ENCODE results near the gene CDK14.

Gene CDK14

DNA sequence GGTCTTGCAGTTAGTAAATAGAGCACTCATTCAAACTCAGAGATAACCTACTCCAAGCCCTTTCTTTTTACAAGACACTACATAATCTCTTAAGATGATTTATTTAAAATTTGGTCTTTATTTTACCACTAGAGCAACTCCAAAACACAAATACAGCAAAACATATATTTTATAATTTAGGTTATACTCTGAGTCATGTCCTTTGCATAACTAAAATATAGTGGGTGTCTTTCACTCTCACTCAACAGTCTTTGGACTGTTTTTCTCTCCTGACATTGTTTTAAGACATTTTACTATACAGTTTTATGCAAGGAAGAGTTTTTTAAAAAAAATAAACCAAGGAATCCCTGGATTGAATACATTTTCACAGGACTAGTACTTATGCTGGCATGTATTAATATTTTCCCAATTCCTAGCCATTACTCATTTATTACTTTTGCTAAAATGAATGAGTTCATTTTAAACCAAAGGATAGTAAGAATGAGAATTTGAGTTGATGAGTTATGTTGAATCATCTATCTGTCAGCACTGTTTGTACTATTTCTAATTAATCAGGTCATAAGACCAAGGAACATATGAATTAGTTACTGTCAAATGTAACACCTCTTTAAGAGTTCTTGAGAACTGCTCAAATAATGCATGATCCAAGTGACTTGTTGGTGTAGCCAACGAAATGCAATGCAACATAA, 365.1 kb downstream of the CDK14 start:
- Histone ChIP-seq H3K36me3 (ENCODE audit: insufficient read depth, low read length) (no peaks in the 10 kb centered on the region), H3K9ac (ENCODE audit: low read depth, low read length) (no peak overlapping the region), H3K4me1 (ENCODE audit: insufficient read depth, low read length) (no peaks in the 10 kb centered on the region), H3K9me3 (ENCODE audit: insufficient read depth, low read length, severe bottlenecking) (no peaks in the 10 kb centered on the region), H3K4me3 (ENCODE audit: low read depth in 1 of 2, low read length in 2 of 2) (no peak overlapping the region), H4K20me1 (ENCODE audit: insufficient read depth, low read length) (no peaks in the 10 kb centered on the region), H3K4me2 (ENCODE audit: insufficient read depth, low read length) (no peak overlapping the region), H3K79me2 (ENCODE audit: insufficient read depth, low read length) (no peaks in the 10 kb centered on the region), H3K27ac (ENCODE audit: low read length) (no peak overlapping the region), H2AFZ (ENCODE audit: low read depth, low read length) (no peak overlapping the region), H3K27me3 (ENCODE audit: insufficient read depth, low read length, poor library complexity) (no peaks in the 10 kb centered on the region)
- no peak for DNase-seq
- no peak for ATAC-seq (ENCODE audit: insufficient read depth, low read depth)
- no peak for TF ChIP-seq EZH2 (IDR thresholded peaks at IDR 0.05; ENCODE audit: borderline replicate concordance, low read depth, low read length, severe bottlenecking)
- TF ChIP-seq, protein P1, sequence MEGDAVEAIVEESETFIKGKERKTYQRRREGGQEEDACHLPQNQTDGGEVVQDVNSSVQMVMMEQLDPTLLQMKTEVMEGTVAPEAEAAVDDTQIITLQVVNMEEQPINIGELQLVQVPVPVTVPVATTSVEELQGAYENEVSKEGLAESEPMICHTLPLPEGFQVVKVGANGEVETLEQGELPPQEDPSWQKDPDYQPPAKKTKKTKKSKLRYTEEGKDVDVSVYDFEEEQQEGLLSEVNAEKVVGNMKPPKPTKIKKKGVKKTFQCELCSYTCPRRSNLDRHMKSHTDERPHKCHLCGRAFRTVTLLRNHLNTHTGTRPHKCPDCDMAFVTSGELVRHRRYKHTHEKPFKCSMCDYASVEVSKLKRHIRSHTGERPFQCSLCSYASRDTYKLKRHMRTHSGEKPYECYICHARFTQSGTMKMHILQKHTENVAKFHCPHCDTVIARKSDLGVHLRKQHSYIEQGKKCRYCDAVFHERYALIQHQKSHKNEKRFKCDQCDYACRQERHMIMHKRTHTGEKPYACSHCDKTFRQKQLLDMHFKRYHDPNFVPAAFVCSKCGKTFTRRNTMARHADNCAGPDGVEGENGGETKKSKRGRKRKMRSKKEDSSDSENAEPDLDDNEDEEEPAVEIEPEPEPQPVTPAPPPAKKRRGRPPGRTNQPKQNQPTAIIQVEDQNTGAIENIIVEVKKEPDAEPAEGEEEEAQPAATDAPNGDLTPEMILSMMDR (IDR thresholded peaks at IDR 0.05; ENCODE audit: borderline replicate concordance, extremely low read depth, low read length, poor library complexity, severe bottlenecking), result no peak

DNA sequence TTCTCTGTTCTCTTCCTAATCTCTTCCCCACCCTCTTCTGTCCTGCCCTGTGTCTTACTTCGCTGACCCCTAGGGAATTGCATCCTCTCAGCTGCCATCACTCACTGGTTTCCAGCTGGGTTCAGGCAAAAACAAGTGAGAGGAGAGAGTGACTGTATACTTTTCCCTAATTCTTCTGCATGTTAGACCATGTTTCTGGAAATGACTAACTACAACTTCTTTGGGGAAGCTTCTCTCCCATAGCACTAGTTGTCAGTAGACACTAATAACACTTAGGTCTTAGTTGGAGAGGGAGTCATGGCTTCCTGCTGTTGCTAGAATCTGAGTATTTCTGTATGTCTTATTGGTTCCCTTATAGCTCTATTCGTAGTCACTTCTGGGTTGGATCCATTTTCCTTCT, 369.1 kb downstream of the CDK14 start:
- ATAC-seq (ENCODE audit: insufficient read depth, low read depth), result no peak
- Histone ChIP-seq H3K4me2 (ENCODE audit: insufficient read depth, low read length) (no peak overlapping the region), H3K9me3 (ENCODE audit: insufficient read depth, low read length, severe bottlenecking) (no peaks in the 10 kb centered on the region), H3K36me3 (ENCODE audit: insufficient read depth, low read length) (no peaks in the 10 kb centered on the region), H3K4me3 (ENCODE audit: low read depth in 1 of 2, low read length in 2 of 2) (no peak overlapping the region), H3K27ac (ENCODE audit: low read length) (no peak overlapping the region), H4K20me1 (ENCODE audit: insufficient read depth, low read length) (no peaks in the 10 kb centered on the region), H3K27me3 (ENCODE audit: insufficient read depth, low read length, poor library complexity) (no peaks in the 10 kb centered on the region), H3K9ac (ENCODE audit: low read depth, low read length) (no peak overlapping the region), H2AFZ (ENCODE audit: low read depth, low read length) (no peak overlapping the region), H3K79me2 (ENCODE audit: insufficient read depth, low read length) (no peaks in the 10 kb centered on the region), H3K4me1 (ENCODE audit: insufficient read depth, low read length) (no peaks in the 10 kb centered on the region)
- DNase-seq, result no peak
- TF ChIP-seq, protein P1 (IDR thresholded peaks at IDR 0.05; ENCODE audit: borderline replicate concordance, extremely low read depth, low read length, poor library complexity, severe bottlenecking), result no peak
- TF ChIP-seq EZH2 (IDR thresholded peaks at IDR 0.05; ENCODE audit: borderline replicate concordance, low read depth, low read length, severe bottlenecking), result no peak

DNA sequence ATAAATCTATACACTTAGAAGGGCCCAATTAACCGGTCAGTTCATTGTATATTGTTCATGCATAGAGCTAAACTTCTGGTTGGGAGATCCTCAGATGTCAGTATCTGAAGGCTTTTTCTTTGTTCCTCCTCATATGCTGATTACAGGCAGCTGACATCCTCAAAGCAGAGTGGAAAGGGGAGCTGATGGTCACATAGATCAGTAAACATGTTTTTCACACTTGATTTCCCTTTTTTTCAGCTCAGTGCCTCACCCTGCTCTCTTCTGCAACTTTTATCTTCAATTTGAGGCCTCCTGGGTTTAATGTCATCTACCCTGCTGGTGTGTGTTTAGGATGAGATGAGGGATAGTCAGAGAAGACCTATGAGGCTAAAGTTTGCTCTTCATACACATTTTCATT, 370.2 kb downstream of the CDK14 start:
- Histone ChIP-seq H3K4me3 (ENCODE audit: low read depth in 1 of 2, low read length in 2 of 2) (no peak overlapping the region), H3K27ac (ENCODE audit: low read length) (no peak overlapping the region), H3K4me1 (ENCODE audit: insufficient read depth, low read length) (no peaks in the 10 kb centered on the region), H3K79me2 (ENCODE audit: insufficient read depth, low read length) (no peaks in the 10 kb centered on the region), H3K4me2 (ENCODE audit: insufficient read depth, low read length) (no peak overlapping the region), H3K27me3 (ENCODE audit: insufficient read depth, low read length, poor library complexity) (no peaks in the 10 kb centered on the region), H4K20me1 (ENCODE audit: insufficient read depth, low read length) (no peaks in the 10 kb centered on the region), H3K9me3 (ENCODE audit: insufficient read depth, low read length, severe bottlenecking) (no peaks in the 10 kb centered on the region), H3K9ac (ENCODE audit: low read depth, low read length) (no peak overlapping the region), H2AFZ (ENCODE audit: low read depth, low read length) (no peak overlapping the region), H3K36me3 (ENCODE audit: insufficient read depth, low read length) (no peaks in the 10 kb centered on the region)
- TF ChIP-seq EZH2 (IDR thresholded peaks at IDR 0.05; ENCODE audit: borderline replicate concordance, low read depth, low read length, severe bottlenecking), result no peak
- DNase-seq (no peak), ATAC-seq (ENCODE audit: insufficient read depth, low read depth) (no peak)

DNA sequence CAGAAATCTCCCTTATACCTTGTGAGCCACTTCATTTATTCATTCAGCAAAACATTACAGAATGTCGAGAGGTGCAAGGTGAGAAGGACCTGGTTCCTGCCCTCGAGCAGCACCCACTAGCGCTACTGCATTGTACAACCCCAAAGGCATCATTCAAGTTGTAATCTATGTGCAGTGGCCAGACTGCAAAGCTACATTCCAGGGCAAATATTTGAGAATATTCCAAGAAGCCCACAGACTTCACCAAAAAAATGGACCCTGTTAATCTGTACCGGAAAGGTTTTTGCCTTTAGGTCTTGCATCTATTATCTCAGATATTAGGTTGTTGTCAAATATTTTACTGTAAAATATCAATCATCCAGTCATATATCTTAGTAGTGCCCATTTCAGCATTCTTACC, 372.8 kb downstream of the CDK14 start:
- no peaks in the 10 kb centered on the region for H3K27me3 ChIP-seq (ENCODE audit: insufficient read depth, low read length, poor library complexity)
- TF ChIP-seq EZH2 (IDR thresholded peaks at IDR 0.05; ENCODE audit: borderline replicate concordance, low read depth, low read length, severe bottlenecking), result no peak
- TF ChIP-seq, protein P1 (IDR thresholded peaks at IDR 0.05; ENCODE audit: borderline replicate concordance, extremely low read depth, low read length, poor library complexity, severe bottlenecking), result no peak
- H3K4me3 ChIP-seq (ENCODE audit: low read depth in 1 of 2, low read length in 2 of 2), result no peak overlapping the region
- no peaks in the 10 kb centered on the region for H3K36me3 ChIP-seq (ENCODE audit: insufficient read depth, low read length)
- H3K4me1 ChIP-seq (ENCODE audit: insufficient read depth, low read length), result no peaks in the 10 kb centered on the region
- no peaks in the 10 kb centered on the region for H3K79me2 ChIP-seq (ENCODE audit: insufficient read depth, low read length)
- no peak overlapping the region for H3K4me2 ChIP-seq (ENCODE audit: insufficient read depth, low read length)
- H3K9me3 ChIP-seq (ENCODE audit: insufficient read depth, low read length, severe bottlenecking), result no peaks in the 10 kb centered on the region
- no peak overlapping the region for H3K9ac ChIP-seq (ENCODE audit: low read depth, low read length)
- H4K20me1 ChIP-seq (ENCODE audit: insufficient read depth, low read length), result no peaks in the 10 kb centered on the region
- no peak overlapping the region for H3K27ac ChIP-seq (ENCODE audit: low read length)
- no peak overlapping the region for H2AFZ ChIP-seq (ENCODE audit: low read depth, low read length)
- DNase-seq (no peak), ATAC-seq (ENCODE audit: insufficient read depth, low read depth) (no peak)

Measured in DND-41 (cell line).